Muscle layer of duodenum (tissue), 2 donors: ENCODE data around the gene PPP1R12B.
"Not testable (repeated sequence)": the region's sequence is repeated elsewhere in the genome, so short reads cannot be mapped to it uniquely, and the experiment has no call there.

Source experiments
- H3K27ac ChIP-seq: one replicate; pipeline ENCODE4 v1.7.0; 2013; ENCODE audit warnings: mild to moderate bottlenecking, low read length
- H3K27me3 ChIP-seq: one replicate; pipeline ENCODE4 v1.7.0; 2013; ENCODE audit warnings: low read depth, mild to moderate bottlenecking, control low read depth, low read length
- H3K36me3 ChIP-seq, 2 donors: one replicate each; pipeline ENCODE4 v1.7.0; 2013; ENCODE audit warnings: low read length in 2 of 2, control low read depth in 1 of 2, mild to moderate bottlenecking in 1 of 2; ENCODE audit not compliant: insufficient read depth in 2 of 2, control insufficient read depth in 1 of 2
- H3K4me1 ChIP-seq, 2 donors: one replicate each; pipeline ENCODE4 v1.7.0; 2013; ENCODE audit warnings: low read length in 2 of 2, mild to moderate bottlenecking in 2 of 2, control low read depth in 1 of 2, moderate library complexity in 1 of 2; ENCODE audit not compliant: insufficient read depth in 2 of 2, control insufficient read depth in 1 of 2
- H3K4me3 ChIP-seq, 2 donors: one replicate each; pipeline ENCODE4 v1.7.0; 2013; ENCODE audit warnings: low read length in 2 of 2, low read depth in 1 of 2, mild to moderate bottlenecking in 1 of 2
- H3K9me3 ChIP-seq, 2 donors: one replicate each; pipeline ENCODE4 v1.7.0; 2013; ENCODE audit warnings: low read length in 2 of 2, control low read depth in 1 of 2, mild to moderate bottlenecking in 1 of 2; ENCODE audit not compliant: control insufficient read depth in 1 of 2
- donor health status: healthy.

Gene PPP1R12B

GRCh38 chr1:202614363-202615207 lies 266.1 kb downstream of the PPP1R12B start:
- H3K4me1 ChIP-seq: peaks cover 6 to 45% of the 10 kb centered on the region in 2 donors
- H3K27me3 ChIP-seq, H3K27ac ChIP-seq, H3K4me3 ChIP-seq, H3K36me3 ChIP-seq, H3K9me3 ChIP-seq: not testable (repeated sequence)

- not testable (repeated sequence) for H3K36me3 ChIP-seq, H3K4me3 ChIP-seq, H3K27ac ChIP-seq, H3K27me3 ChIP-seq, H3K9me3 ChIP-seq
- H3K4me1 ChIP-seq: peaks cover 6 to 45% of the 10 kb centered on the region in 2 donors
Measured at GRCh38 chr1:202615208-202615500, 266.7 kb downstream of the PPP1R12B start.

DNA sequence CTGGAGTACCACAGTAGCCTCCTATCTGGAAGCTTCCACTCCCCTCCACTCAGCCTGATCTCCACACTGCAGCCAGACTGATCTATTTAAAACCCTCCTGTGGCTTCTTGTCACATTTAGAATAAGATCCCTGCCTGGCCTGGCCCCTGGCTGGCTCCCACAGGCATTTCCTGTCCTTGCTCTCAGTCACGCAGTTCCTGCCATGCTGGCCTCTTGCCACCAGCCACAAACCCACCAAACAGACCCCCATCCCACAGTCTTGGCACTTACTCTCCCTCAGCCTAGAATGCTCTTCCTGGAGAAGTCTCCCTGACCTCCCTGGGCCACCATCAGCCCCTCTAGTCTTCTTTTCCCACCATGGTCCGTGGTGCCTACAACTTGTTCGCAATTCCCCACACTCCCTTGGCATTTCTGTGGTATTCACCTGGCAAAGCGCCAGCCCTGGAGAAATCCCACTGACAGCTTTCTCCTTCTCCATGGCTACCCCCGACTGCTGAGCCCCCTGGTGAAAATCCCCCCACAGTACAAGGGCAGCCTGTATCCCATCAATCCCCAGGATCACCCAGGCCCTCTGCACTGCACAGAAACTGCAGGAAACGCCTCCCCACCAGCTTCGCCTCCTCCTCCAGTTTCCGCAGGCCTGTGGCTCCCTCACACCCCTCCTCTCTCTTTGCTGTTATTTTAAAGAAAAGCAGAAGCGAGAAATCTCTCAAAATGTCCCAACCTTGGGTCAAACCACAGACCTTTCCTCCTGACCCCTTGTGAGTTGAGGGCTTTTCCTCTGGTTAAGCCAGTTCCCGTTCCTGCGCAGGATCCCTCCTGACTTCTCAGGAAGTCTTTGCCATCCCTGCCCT lies 267.2 kb downstream of the PPP1R12B start:
- H3K36me3 ChIP-seq: no peaks in the 10 kb centered on the region
- H3K27me3 ChIP-seq: no peaks in the 10 kb centered on the region
- no peak overlapping the region for H3K4me3 ChIP-seq
- peaks cover 6 to 45% of the 10 kb centered on the region in 2 donors for H3K4me1 ChIP-seq
- H3K27ac ChIP-seq: no peak overlapping the region
- H3K9me3 ChIP-seq: no peaks in the 10 kb centered on the region

DNA sequence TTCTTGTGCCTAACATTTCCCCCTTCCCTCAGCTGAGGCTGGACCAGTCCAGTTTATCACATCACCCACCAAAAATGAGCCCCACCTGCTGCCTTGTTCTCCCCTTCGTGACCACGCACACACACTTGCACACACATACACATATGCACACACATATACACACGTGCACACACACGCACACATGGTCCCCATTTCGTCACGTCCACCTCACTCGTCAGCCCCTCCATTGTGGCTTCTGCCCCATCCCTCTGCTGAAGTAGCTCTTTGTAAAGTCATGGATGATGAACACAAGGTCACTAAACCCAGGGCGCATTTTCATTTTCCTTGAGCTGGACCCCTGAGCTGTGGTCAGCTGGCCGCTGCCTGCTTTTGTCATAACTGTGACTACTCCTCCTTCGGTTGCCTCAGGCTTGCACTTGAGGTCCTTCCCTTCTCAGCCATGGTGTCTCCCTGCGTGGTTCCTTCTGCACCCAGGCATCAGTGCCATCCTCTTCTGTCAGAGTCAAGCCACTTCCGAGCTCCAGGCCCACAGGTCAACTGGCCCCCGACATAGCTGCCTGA lies 267.9 kb downstream of the PPP1R12B start:
- Histone ChIP-seq H3K9me3 (no peaks in the 10 kb centered on the region), H3K36me3 (no peaks in the 10 kb centered on the region), H3K27ac (no peak overlapping the region), H3K27me3 (no peaks in the 10 kb centered on the region), H3K4me1 (peaks cover 6 to 45% of the 10 kb centered on the region in 2 donors), H3K4me3 (no peak overlapping the region)

DNA sequence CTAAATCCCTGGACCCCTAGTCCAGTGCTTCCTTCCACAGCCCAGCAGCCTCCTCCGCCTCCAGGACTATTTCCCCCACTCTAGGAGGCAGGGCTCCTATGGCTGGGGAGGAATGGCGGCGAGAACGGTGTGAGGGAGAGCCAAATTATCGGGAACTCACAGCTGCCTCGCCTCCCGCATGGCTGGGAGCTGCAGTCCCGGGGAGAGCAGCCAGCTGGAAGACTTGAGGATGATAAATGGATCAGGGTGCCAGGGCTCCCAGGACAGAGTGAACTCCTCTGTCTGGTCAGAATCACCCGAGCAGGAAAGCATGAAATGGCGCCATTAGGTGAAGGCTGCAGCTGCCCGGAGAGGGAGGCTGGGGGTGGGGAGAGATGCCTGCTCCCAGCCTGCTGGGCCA lies 270.5 kb downstream of the PPP1R12B start:
- H3K4me1 ChIP-seq: peaks cover 6 to 53% of the 10 kb centered on the region in 2 donors
- H3K9me3 ChIP-seq, H3K27me3 ChIP-seq, H3K36me3 ChIP-seq, H3K4me3 ChIP-seq, H3K27ac ChIP-seq: not testable (repeated sequence)

GRCh38 chr1:202619505-202619904 lies 271.0 kb downstream of the PPP1R12B start:
- no peak overlapping the region for H3K27ac ChIP-seq

DNA sequence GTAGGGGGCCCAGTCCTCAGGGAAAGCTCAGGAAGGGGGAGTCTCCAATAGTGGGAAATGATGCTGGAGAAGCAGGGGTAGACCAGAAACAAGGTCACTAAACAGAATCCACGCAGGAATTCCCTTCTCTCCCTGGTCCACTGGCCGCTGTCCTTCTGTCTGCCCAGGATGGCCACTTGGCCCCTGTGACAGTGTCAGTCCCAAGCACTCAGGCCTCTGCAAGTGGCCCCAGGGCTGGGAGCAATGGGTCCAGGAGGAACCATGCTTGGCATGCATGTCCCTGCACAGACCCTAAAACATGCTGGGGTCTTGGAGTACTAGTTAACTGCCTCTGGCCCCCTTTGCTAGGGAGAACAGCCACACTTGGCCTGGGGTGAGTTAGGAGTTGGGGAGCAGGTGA lies 271.5 kb downstream of the PPP1R12B start:
- H3K36me3 ChIP-seq, H3K9me3 ChIP-seq, H3K27ac ChIP-seq, H3K4me3 ChIP-seq, H3K27me3 ChIP-seq: not testable (repeated sequence)
- H3K4me1 ChIP-seq: peaks cover 6 to 44% of the 10 kb centered on the region in 2 donors

More at GRCh38 chr1:202619505-202619904, 271.0 kb downstream of the PPP1R12B start:
- Histone ChIP-seq H3K4me3 (no peak overlapping the region), H3K4me1 (peaks cover 6 to 49% of the 10 kb centered on the region in 2 donors), H3K9me3 (no peaks in the 10 kb centered on the region), H3K27me3 (no peaks in the 10 kb centered on the region), H3K36me3 (no peaks in the 10 kb centered on the region)

GRCh38 chr1:202621446-202621845 lies 272.9 kb downstream of the PPP1R12B start:
- peaks cover 6 to 34% of the 10 kb centered on the region in 2 donors for H3K4me1 ChIP-seq
- H3K27me3 ChIP-seq: no peaks in the 10 kb centered on the region
- H3K9me3 ChIP-seq: no peaks in the 10 kb centered on the region
- no peaks in the 10 kb centered on the region for H3K36me3 ChIP-seq
- no peak overlapping the region for H3K27ac ChIP-seq
- no peak overlapping the region for H3K4me3 ChIP-seq

GRCh38 chr1:202622388-202622787 lies 273.9 kb downstream of the PPP1R12B start:
- Histone ChIP-seq H3K9me3 (no peaks in the 10 kb centered on the region), H3K4me3 (no peak overlapping the region), H3K27me3 (no peaks in the 10 kb centered on the region), H3K36me3 (no peaks in the 10 kb centered on the region), H3K27ac (no peak overlapping the region), H3K4me1 (peaks cover 6 to 32% of the 10 kb centered on the region in 2 donors)

- H3K27ac ChIP-seq: no peak overlapping the region
- no peak overlapping the region for H3K4me3 ChIP-seq
- no peaks in the 10 kb centered on the region for H3K9me3 ChIP-seq
- no peaks in the 10 kb centered on the region for H3K36me3 ChIP-seq
- H3K4me1 ChIP-seq: peaks cover 6 to 27% of the 10 kb centered on the region in 2 donors
- no peaks in the 10 kb centered on the region for H3K27me3 ChIP-seq
Measured at GRCh38 chr1:202623075-202623474, 274.6 kb downstream of the PPP1R12B start.

DNA sequence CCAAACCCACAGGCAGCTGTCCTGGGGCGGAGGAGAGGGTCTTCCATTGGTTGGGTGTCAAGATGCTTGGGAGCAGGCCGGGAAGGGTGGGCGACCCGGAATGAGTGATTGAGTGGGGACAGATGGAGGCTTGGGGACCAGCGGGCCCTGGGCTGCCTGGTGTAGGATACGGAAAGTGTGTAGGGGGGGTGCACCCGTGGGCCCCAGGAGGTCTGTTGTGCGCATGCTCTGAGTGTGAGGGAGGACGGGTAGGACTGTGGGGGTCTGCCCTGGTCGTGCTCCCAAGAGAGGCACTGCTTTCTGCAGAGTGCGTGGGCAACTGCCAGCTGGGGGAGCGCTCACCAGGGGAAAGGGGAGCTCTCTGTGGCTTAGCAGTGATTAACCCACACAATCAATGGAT lies 275.0 kb downstream of the PPP1R12B start:
- not testable (repeated sequence) for H3K36me3 ChIP-seq, H3K27me3 ChIP-seq, H3K4me3 ChIP-seq, H3K9me3 ChIP-seq, H3K27ac ChIP-seq
- H3K4me1 ChIP-seq: peaks cover 3 to 23% of the 10 kb centered on the region in 2 donors
